Central memory CD8-positive, alpha-beta T cell (primary cell): Measurements from ENCODE around the gene SOX10.
"Not testable (repeated sequence)": the region's sequence is repeated elsewhere in the genome, so short reads cannot be mapped to it uniquely, and the experiment has no call there.

Experiments
- ATAC-seq: fragments of 150-1000 bp; cut with Tn5 transposase; replicated peaks from 2 replicates; pipeline ENCODE4 v1.10.0; 2022; ENCODE audit warnings: mild to moderate bottlenecking, moderate FRiP score, moderate number of reproducible peaks; ENCODE audit not compliant: poor library complexity, severe bottlenecking; ENCODE audit errors: extremely low read depth
- DNase-seq, 2 donors: peaks; one replicate each; pipeline ENCODE4 v3.0.0; 2021; ENCODE audit warnings: low spot score in 2 of 2
- H3K27ac Mint-ChIP-seq: one replicate; pipeline ENCODE4 v1.8.0; 2022; ENCODE audit warnings: low read depth, mild to moderate bottlenecking, moderate library complexity, mixed read lengths
- H3K27me3 Mint-ChIP-seq: one replicate; pipeline ENCODE4 v1.8.0; 2022; ENCODE audit warnings: mixed read lengths
- H3K36me3 Mint-ChIP-seq: one replicate; pipeline ENCODE4 v1.8.0; 2022; ENCODE audit warnings: mild to moderate bottlenecking, moderate library complexity, mixed read lengths; ENCODE audit not compliant: insufficient read depth
- H3K4me1 Mint-ChIP-seq: one replicate; pipeline ENCODE4 v1.8.0; 2022; ENCODE audit warnings: mixed read lengths
- H3K4me3 Mint-ChIP-seq: one replicate; pipeline ENCODE4 v1.8.0; 2022; ENCODE audit warnings: mild to moderate bottlenecking, moderate library complexity, mixed read lengths
- H3K9me3 Mint-ChIP-seq: one replicate; pipeline ENCODE4 v1.8.0; 2022; ENCODE audit warnings: mixed read lengths

SOX10 gene

DNA sequence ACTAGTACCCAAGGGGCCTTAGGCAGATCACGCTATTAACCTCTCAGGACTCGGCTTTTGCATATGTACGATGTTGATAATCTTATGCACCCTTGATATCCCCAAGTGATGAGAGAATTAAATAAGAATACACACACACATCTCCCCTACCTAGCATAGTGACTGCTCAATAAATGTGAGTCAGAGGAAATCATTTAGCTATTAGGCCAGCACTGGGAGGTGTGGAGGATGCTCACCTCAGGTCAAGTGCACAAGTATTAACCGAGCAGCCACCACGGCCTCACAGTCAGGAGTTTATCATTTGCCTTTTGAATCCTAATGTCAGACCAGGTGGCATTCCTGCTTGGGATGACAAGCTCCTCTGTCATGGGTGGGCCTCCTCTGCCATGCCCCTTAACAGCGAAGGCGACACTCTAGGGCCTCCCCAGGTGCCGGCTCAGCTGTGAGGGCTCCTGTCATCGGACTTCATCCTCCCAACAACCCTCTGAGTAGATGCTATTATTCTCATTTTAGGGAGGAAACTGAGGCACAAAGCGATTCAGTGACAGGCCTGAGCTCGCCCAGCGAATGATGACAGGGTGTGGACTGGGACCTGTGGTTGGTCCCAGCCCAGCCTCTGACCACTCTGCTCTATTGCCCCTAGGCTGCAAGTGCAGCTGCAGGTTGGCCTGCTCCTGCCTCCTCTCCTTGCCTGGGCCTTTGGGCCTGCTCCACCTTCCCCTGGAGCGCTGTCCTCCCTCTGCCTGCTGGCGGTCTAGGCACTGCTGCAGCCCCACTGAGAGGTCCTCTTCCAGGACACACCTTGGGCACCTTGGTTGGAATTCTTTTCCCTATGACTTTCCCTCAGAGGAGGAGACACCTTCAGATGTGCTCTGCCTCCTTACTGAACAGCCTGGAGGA lies 5.0 kb upstream of the SOX10 start:
- DNase-seq (no peak), ATAC-seq (no peak)
- Mint-ChIP-seq H3K4me1 (peaks cover 14% of the 10 kb centered on the region), H3K9me3 (no peaks in the 10 kb centered on the region), H3K27me3 (no peaks in the 10 kb centered on the region), H3K36me3 (peaks cover 2% of the 10 kb centered on the region), H3K27ac (no peak overlapping the region), H3K4me3 (no peak overlapping the region)

DNA sequence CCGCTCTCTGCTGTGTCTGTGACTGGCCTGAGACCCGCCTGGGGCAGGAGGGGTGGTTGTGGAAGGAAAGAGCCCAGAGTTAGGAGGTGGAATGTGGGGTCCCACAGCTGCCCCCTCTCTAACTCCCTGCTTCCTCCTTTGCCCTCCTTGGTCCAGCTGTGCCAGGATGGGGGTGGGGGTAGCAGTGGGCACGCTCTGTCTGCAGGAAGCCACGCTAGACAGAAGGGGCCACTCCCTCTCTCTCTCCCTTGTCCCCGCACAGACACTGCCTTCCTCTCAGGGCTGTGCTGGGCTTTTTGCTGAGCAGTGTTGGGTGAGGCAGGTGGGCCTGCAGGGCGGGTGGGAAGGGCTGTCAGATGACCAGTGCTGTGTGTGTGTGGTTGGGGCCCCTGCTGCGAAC lies 2.0 kb upstream of the SOX10 start:
- H3K4me3 Mint-ChIP-seq, result no peak overlapping the region
- H3K36me3 Mint-ChIP-seq, result peaks cover 2% of the 10 kb centered on the region
- DNase-seq (no peak), ATAC-seq (no peak)
- no peak overlapping the region for H3K27ac Mint-ChIP-seq
- no peaks in the 10 kb centered on the region for H3K27me3 Mint-ChIP-seq
- H3K4me1 Mint-ChIP-seq, result no peaks in the 10 kb centered on the region
- no peaks in the 10 kb centered on the region for H3K9me3 Mint-ChIP-seq

DNA sequence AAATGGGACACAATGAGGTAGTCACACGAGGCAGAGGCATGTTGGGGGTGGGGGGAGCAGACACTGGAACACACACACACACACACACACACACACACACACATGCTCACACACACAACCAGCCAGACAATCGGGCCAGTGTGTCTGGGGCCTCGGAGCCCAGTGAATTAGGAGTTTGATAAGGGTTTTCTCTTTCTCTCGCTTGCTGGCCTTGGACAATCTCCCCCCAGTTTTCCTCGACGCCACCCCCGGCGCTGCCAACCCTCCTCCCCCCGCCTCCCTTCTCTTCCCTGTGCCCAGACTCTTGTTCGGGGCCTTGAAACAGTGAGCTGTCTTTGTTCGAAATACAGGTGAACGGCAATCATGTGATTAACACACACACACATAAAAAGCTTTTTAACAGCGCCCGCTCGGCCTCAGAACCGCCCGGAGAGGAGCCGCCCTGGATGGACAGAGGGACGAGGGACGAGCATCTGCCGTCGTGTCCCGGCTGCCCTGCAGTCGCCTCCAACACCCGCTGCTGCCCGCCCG lies 1.5 kb upstream of the SOX10 start:
- no peaks in the 10 kb centered on the region for H3K4me1 Mint-ChIP-seq
- no peak overlapping the region for H3K4me3 Mint-ChIP-seq
- DNase-seq (no peak), ATAC-seq (no peak)
- no peaks in the 10 kb centered on the region for H3K27me3 Mint-ChIP-seq
- H3K9me3 Mint-ChIP-seq, result no peaks in the 10 kb centered on the region
- no peak overlapping the region for H3K27ac Mint-ChIP-seq
- peaks cover 2% of the 10 kb centered on the region for H3K36me3 Mint-ChIP-seq

DNA sequence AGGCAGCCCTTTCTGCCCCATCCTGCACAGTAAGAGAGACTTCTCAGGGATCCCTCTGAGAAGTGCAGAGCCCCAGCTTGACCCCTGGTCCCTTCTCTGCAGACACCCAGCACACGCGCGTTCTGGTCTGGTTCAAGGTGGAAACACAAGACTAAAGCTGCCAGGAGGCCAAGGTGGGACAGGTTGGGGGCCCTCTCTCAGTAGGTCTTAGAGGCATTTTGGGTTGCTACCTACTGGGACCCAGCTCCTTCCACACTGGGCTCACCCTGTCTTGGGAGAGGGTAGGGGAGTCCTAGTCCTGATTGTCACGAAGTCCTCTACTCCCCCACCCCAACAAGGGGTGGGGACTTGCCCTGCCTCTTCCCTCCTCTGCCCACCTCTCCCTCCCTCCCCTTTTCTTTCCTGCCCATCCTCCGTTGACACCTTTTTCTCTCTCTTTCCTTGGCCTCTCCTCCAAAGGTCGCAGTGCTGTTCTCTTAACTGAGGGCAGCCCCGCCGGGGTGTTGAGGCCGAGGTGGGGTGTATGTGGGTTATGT lies 763 bp upstream of the SOX10 start:
- H3K27me3 Mint-ChIP-seq, result no peaks in the 10 kb centered on the region
- ATAC-seq (no peak), DNase-seq (no peak)
- peaks cover 2% of the 10 kb centered on the region for H3K36me3 Mint-ChIP-seq
- H3K9me3 Mint-ChIP-seq, result no peaks in the 10 kb centered on the region
- H3K27ac Mint-ChIP-seq, result no peak overlapping the region
- no peak overlapping the region for H3K4me3 Mint-ChIP-seq
- no peaks in the 10 kb centered on the region for H3K4me1 Mint-ChIP-seq

DNA sequence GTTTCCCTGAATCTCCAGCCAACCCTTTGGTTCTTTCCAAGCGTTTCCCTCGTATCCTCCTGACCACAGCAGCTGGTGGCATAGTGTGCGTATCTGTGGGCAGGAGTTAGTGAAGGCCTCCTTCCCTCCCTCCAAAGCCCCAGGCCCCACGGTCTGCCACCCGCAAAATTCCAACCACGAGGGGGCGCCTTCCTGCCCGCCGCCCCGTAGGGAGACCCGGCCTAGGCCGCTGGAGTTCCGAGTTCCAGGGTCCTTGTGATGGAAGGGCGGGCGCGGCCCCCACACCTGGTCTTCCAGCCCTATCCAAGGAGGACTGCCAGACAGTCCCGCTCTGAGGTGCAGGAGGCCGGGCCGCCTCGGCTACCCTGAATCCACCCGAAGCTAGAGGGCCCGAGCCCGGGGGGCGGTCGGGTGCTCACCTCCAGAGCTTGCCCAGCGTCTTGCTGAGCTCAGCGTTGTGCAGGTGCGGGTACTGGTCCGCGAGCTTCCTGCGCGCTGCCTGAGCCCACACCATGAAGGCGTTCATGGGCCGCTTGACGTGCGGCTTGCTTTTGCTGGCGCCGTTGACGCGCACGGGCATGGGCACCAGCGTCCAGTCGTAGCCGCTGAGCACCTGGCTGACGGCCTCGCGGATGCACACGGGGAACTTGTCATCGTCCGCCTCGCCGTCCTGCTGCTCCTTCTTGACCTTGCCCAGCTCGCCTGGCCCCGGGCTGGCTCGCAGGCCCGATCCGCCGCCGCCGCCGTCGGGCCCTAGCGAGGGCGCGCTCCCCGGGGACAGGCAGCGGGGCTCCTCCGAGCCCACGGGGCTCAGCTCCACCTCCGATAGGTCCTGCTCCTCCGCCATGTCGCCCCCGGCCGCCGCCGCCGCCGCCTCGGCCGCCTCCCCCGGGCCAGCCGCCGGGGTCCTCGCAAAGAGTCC lies 1.2 kb downstream of the SOX10 start:
- no peak overlapping the region for H3K4me3 Mint-ChIP-seq
- ATAC-seq (no peak), DNase-seq (no peak)
- no peak overlapping the region for H3K27ac Mint-ChIP-seq
- no peaks in the 10 kb centered on the region for H3K4me1 Mint-ChIP-seq
- H3K27me3 Mint-ChIP-seq, result no peaks in the 10 kb centered on the region
- peaks cover 2% of the 10 kb centered on the region for H3K36me3 Mint-ChIP-seq
- H3K9me3 Mint-ChIP-seq, result no peaks in the 10 kb centered on the region

DNA sequence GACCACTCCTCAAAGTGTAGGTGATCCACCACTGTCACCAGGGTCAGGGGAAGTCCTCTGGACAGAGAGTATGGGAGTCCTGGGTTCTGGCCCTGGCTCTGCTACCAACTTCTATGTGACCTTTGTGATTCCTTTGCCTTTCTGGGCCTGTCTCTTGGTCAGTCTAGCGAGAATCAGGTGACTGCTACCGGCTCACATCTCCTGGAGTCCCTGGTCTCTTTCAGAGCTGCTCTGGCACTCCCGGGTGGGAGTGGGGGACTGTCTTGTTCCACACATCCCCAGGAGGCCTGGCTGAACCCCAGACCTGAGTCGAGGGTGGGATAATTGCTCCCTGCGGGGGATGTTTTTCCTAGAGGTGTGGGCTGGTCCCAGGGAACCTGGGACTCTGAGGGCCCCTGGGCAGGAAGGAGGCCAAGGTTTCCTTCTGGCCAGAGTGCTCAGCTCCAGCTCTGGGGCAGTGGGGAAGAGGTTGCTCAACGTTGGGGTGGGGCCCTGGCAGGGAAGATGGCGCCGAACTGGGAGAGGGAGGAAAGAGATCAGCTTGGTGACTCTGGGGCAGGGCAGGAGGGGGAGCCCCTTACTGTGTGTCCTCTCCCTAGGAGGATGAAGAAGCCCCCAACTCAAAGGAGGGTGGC lies 2.1 kb downstream of the SOX10 start:
- H3K27me3 Mint-ChIP-seq, result no peaks in the 10 kb centered on the region
- H3K27ac Mint-ChIP-seq, result no peak overlapping the region
- ATAC-seq (no peak), DNase-seq (no peak)
- H3K4me1 Mint-ChIP-seq, result no peaks in the 10 kb centered on the region
- H3K4me3 Mint-ChIP-seq, result no peak overlapping the region
- H3K9me3 Mint-ChIP-seq, result no peaks in the 10 kb centered on the region
- H3K36me3 Mint-ChIP-seq, result peaks cover 2% of the 10 kb centered on the region

DNA sequence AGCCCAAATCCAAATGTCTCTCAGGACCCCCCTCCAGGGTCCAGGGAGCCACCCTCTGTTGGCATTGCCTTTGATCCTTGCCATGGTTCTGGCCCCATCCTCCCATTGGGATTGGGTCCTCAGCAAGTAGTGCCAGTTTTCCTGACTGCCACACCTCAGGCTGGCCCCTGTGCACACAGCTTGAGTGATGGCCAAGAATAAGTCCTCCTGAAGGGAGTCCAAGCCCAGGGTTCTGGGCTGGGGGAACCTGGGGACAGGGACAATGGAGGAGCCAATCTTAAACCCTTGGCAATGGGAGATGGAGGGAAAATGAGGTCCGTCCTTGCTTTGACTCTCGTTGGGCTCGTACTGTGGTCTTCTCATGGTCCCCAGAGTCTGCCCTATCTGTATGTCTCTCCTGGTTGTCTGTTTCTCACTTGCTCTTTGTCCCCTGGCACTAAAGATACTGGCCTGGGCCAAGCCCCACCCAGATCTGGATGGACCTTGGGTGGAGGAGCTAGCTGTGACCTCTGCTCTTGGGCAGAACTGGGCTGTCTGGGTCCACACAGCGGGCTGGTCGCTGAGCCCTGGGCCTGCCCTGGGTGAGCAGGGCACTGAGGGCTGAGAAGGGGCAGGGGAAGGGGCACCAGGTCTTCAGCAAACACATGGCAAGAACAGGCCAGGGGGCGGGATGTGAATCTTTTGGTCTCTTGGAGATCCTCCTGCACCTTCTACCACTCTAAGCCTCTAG lies 2.9 kb downstream of the SOX10 start:
- Mint-ChIP-seq H3K4me3 (no peak overlapping the region), H3K27me3 (no peaks in the 10 kb centered on the region), H3K36me3 (peaks cover 2% of the 10 kb centered on the region), H3K9me3 (no peaks in the 10 kb centered on the region), H3K27ac (no peak overlapping the region), H3K4me1 (no peaks in the 10 kb centered on the region)
- ATAC-seq, result no peak
- DNase-seq, result no peak

DNA sequence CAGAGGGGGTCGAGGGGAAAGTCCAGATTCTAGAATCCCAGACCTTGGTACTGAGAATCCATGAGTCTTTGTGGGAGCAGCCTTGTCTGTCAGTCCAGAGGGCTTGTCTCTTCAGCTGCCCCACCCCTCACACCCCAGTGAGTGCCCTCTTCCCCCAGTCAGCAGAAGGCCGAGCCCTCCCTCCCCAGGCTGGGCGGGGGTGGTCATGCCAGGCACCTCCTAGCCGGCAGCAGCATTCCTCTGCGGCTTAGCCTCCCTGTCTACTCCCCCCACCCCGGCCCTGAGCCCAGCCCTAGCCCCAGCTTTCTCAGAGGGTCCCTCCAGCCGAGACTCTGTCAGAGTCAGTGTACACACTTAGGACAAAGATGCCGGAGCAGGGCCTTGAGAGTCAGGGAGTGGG lies 4.6 kb downstream of the SOX10 start:
- Mint-ChIP-seq H3K4me3 (no peak overlapping the region), H3K9me3 (no peaks in the 10 kb centered on the region), H3K27ac (no peak overlapping the region), H3K36me3 (peaks cover 2% of the 10 kb centered on the region), H3K27me3 (no peaks in the 10 kb centered on the region), H3K4me1 (peaks cover 6% of the 10 kb centered on the region)
- no peak for DNase-seq
- ATAC-seq, result no peak

DNA sequence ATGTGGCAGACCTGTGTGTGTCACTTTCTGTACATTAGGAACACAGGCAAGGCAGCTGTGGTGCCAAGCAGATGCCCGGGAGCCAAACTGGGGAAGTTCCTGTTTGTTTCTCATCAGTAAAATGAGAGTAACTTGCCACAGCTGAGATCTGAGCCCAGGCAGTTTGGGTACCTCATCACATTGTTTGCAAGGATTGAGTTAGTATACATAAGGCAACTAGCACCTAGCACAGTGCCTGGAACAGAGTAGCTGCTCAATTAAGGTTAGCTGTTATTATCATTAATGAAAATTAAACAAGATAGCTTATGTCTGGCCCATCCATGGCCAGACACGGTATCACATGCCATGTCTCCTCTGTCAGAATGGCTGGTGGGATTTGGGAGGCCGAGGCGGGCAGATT lies 7.8 kb downstream of the SOX10 start:
- Mint-ChIP-seq H3K9me3 (no peaks in the 10 kb centered on the region), H3K4me1 (peaks cover 9% of the 10 kb centered on the region), H3K27ac (no peak overlapping the region), H3K27me3 (no peaks in the 10 kb centered on the region), H3K4me3 (no peak overlapping the region), H3K36me3 (no peaks in the 10 kb centered on the region)
- DNase-seq (no peak), ATAC-seq (no peak)

DNA sequence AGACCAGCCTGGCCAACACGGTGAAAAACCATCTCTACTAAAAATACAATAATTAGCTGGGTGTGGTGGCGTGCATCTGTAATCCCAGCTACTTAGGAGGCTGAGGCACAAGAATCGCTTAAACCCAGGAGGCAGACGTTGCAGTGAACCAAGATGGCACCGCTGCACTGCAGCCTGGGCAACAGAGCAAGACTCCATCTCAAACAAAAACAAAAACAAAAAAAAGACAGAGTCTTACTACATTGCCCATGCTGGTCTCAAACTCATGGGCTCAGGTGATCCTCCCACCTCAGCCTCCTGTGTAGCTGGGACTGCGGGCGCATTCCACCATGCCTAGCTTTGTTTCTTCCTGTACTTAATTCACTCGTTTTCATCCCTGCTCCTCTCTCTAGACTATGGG lies 8.3 kb downstream of the SOX10 start:
- not testable (repeated sequence) for H3K27ac Mint-ChIP-seq, H3K4me1 Mint-ChIP-seq, DNase-seq, H3K36me3 Mint-ChIP-seq, H3K9me3 Mint-ChIP-seq, H3K4me3 Mint-ChIP-seq, ATAC-seq, H3K27me3 Mint-ChIP-seq

DNA sequence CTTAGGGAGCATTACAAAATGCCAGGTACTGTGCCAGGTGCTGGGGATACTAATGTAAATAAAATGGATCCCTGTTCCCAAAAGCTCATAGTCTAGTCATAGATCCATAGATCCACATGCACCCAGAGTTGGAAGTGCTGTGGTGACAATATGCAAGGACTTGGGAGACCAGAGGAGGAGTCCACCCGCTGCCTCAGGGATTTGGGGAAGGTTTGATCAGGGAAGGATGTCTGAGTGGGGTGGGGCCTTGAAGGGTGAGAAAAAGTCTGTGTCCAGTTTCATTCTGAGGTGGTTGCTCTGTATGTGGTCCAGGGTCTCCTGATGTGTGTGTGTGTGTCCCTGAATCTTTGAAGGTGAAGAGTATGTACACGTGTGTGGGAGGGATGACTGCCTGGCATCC lies 9.2 kb downstream of the SOX10 start:
- Mint-ChIP-seq H3K4me3 (no peak overlapping the region), H3K27ac (peak overlapping the region; percentile 18), H3K36me3 (peaks cover 2% of the 10 kb centered on the region), H3K4me1 (peaks cover 9% of the 10 kb centered on the region), H3K27me3 (no peaks in the 10 kb centered on the region), H3K9me3 (no peaks in the 10 kb centered on the region)
- no peak for ATAC-seq
- DNase-seq, result no peak
